Endothelial cell of umbilical vein (primary cell): Measurements from ENCODE around the gene SFR1. TPM values are rescaled to one million over a fixed set of nuclear protein-coding genes. Genes with fewer than 3 reads are reported as not detected.

Experiments used
- BruUV-seq: library from RNA; stranded (reverse); fragments of 400-500 nt; replicated peaks from 2 replicates; lab custom pipeline; 2021; lab: Mats Ljungman, UMichigan
- CTCF ChIA-PET: fragments of 300-600, 350-600 bp; sonication (Branson Sonifier 250); formaldehyde crosslinking; loops from one replicate; lab custom pipeline; 2021; ENCODE audit warnings: antibody characterized with exemption, inconsistent platforms; lab: Charles Lee
- POLR2A ChIA-PET: fragments of 300-600, 350-600 bp; sonication (Branson Sonifier 250); formaldehyde crosslinking; loops from one replicate; lab custom pipeline; 2021; ENCODE audit warnings: antibody characterized with exemption, inconsistent platforms; lab: Charles Lee
- DNase-seq: peaks from one replicate; pipeline ENCODE4 v3.0.0-alpha.2; 2011; ENCODE audit warnings: low read depth, low spot score
- FAIRE-seq: peaks from 2 replicates; lab custom pipeline; 2011; peaks lifted over from hg19 to GRCh38; lab: Jason Lieb, UNC
- H2AFZ ChIP-seq: 2 replicates; pipeline ENCODE4 v1.6.0; 2012; ENCODE audit warnings: low read depth, low read length, control low read depth, inconsistent platforms
- H3K27ac ChIP-seq: 2 replicates; pipeline ENCODE4 v1.5.1; 2011; ENCODE audit warnings: low read depth, mild to moderate bottlenecking, control low read depth, low read length, moderate library complexity; ENCODE audit not compliant: insufficient read depth
- H3K27me3 ChIP-seq, 2 experiments: 2 replicates each; pipeline versions ENCODE4 v1.6.0 to v1.6.1; 2011; ENCODE audit warnings: low read length in 2 of 2, mixed read lengths in 1 of 2; ENCODE audit not compliant: control insufficient read depth in 2 of 2, insufficient read depth in 2 of 2
- H3K36me3 ChIP-seq, 2 experiments: 2 replicates in 1 of 2; 3 replicates in 1 of 2; pipeline ENCODE4 v1.5.1; 2011; ENCODE audit warnings: low read length in 2 of 2, mild to moderate bottlenecking in 1 of 2, moderate library complexity in 1 of 2; ENCODE audit not compliant: control insufficient read depth in 2 of 2, insufficient read depth in 2 of 2; ENCODE audit errors: extremely low read depth in 1 of 2
- H3K4me1 ChIP-seq: 3 replicates; pipeline ENCODE4 v1.5.1; 2011; ENCODE audit warnings: mild to moderate bottlenecking, low read length; ENCODE audit not compliant: control insufficient read depth, insufficient read depth; ENCODE audit errors: extremely low read depth
- H3K4me2 ChIP-seq: 2 replicates; pipeline ENCODE4 v1.6.1; 2011; ENCODE audit warnings: low read length, control low read depth, mixed read lengths; ENCODE audit not compliant: insufficient read depth
- H3K4me3 ChIP-seq, 3 experiments: fragments of 200-600 bp in 1 of 3; sonication (generic), shearing (Covaris generic) in 1 of 3; replicated peaks in 1 of 3; 2 replicates each; pipeline ENCODE4 v1.5.1; 2011 to 2016; ENCODE audit warnings: control low read depth in 3 of 3, low read length in 3 of 3, mild to moderate bottlenecking in 2 of 3, inconsistent platforms in 1 of 3, low read depth in 1 of 3, moderate library complexity in 1 of 3; ENCODE audit not compliant: insufficient read depth in 1 of 3
- H3K79me2 ChIP-seq: 2 replicates; pipeline ENCODE4 v1.6.0; 2012; ENCODE audit warnings: low read length, inconsistent platforms; ENCODE audit not compliant: control insufficient read depth, insufficient read depth
- H3K9ac ChIP-seq: replicated peaks from 2 replicates; pipeline ENCODE3; 2011; ENCODE audit warnings: low read length, control low read depth; ENCODE audit not compliant: insufficient read depth; ENCODE audit errors: extremely low read depth
- H3K9me1 ChIP-seq: replicated peaks from 3 replicates; pipeline ENCODE4 v1.6.0; 2011; ENCODE audit warnings: mild to moderate bottlenecking, low read length; ENCODE audit not compliant: control insufficient read depth, insufficient read depth; ENCODE audit errors: extremely low read depth
- H3K9me3 ChIP-seq: replicated peaks from 2 replicates; pipeline ENCODE4 v1.5.1; 2012; ENCODE audit warnings: low read length, inconsistent platforms; ENCODE audit not compliant: control insufficient read depth, insufficient read depth
- H4K20me1 ChIP-seq: replicated peaks from 2 replicates; pipeline ENCODE3; 2011; ENCODE audit warnings: mild to moderate bottlenecking, low read length; ENCODE audit not compliant: control insufficient read depth, insufficient read depth; ENCODE audit errors: extremely low read depth
- CTCF ChIP-seq, 2 donors: IDR thresholded peaks; 1 replicate in 1 of 2; 2 replicates in 1 of 2; pipeline ENCODE4 v1.5.1; 2011; ENCODE audit warnings: low read length in 2 of 2, mild to moderate bottlenecking in 2 of 2, moderate library complexity in 2 of 2, control low read depth in 1 of 2, inconsistent platforms in 1 of 2, low read depth in 1 of 2; ENCODE audit not compliant: insufficient read depth in 1 of 2; ENCODE audit errors: extremely low read depth in 1 of 2
- EZH2 ChIP-seq: IDR thresholded peaks from 2 replicates; pipeline ENCODE4 v1.6.1; 2012; ENCODE audit warnings: borderline replicate concordance, low read depth, mild to moderate bottlenecking, moderate library complexity, low read length, inconsistent platforms; ENCODE audit not compliant: severe bottlenecking
- FOS ChIP-seq: IDR thresholded peaks from 2 replicates; pipeline ENCODE4 v1.6.1; 2011; ENCODE audit warnings: mild to moderate bottlenecking, low read length, moderate library complexity, borderline replicate concordance; ENCODE audit not compliant: insufficient read depth
- GATA2 ChIP-seq: IDR thresholded peaks from 2 replicates; pipeline ENCODE4 v1.7.0; 2011; ENCODE audit warnings: low read depth, mild to moderate bottlenecking, moderate library complexity, mixed read lengths, low read length; ENCODE audit not compliant: insufficient read length, insufficient read depth
- JUN ChIP-seq: IDR thresholded peaks from 2 replicates; pipeline ENCODE4 v1.6.1; 2011; ENCODE audit warnings: borderline replicate concordance, low read depth; ENCODE audit not compliant: insufficient read length, insufficient read depth
- MYC ChIP-seq: IDR thresholded peaks from one replicate; pipeline ENCODE4 v1.6.1; 2011; ENCODE audit warnings: mild to moderate bottlenecking, low read depth, low read length
- POLR2A ChIP-seq: IDR thresholded peaks from 2 replicates; pipeline ENCODE4 v1.6.1; 2012; ENCODE audit warnings: low read depth, mild to moderate bottlenecking, control low read depth, low read length
- POLR2AphosphoS5 ChIP-seq: IDR thresholded peaks from 2 replicates; pipeline ENCODE4 v1.6.1; 2012; ENCODE audit warnings: low read depth, mild to moderate bottlenecking, control low read depth, low read length, moderate library complexity; ENCODE audit not compliant: insufficient read depth
- dilution Hi-C: fragments of 300-500 bp; cut with MboI; formaldehyde crosslinking; loops from one replicate; pipeline ENCODE4 v1.15.0; 2019; ENCODE audit warnings: low sequenced_read_pairs; ENCODE audit not compliant: extremely low pct_ligation_motif_present
- intact Hi-C: fragments of 100-400 bp; cut with micrococcal nuclease; formaldehyde crosslinking; loops from one replicate; pipeline ENCODE4 v1.10.0; 2022
- polyA plus RNA-seq, 4 experiments: library from polyadenylated mRNA; depleted of rRNA in 3 of 4; stranded (reverse) in 3 of 4; unstranded in 1 of 4; fragments of >200 nt; gene quantifications; 2 replicates each; pipeline versions ENCODE4 v1.2.1 to v1.2.3, GENCODE V29; 2011 to 2012; ENCODE audit warnings: missing spikeins in 1 of 4
- total RNA-seq: library from RNA; stranded (reverse); gene quantifications from 2 replicates; pipeline ENCODE4 v1.2.3, GENCODE V29; 2021
- TF ChIP-seq, protein P1 (sequence below): IDR thresholded peaks from 2 replicates; pipeline ENCODE4 v1.6.1; 2011; ENCODE audit not compliant: insufficient read depth, insufficient read length

SFR1 gene
- total and polyA plus RNA-seq, 2 donors (not counting 3 experiments of a cell fraction or from before 2014, with no cell fraction given) = 3.6 to 8.9 TPM

- Histone ChIP-seq H3K9ac (no peak overlapping the region), H2AFZ (no peak overlapping the region), H4K20me1 (no peaks in the 10 kb centered on the region), H3K27me3 (peaks cover 20 to 33% of the 10 kb centered on the region in 2 experiments), H3K4me1 (no peaks in the 10 kb centered on the region), H3K4me3 (no peak overlapping the region), H3K9me1 (no peaks in the 10 kb centered on the region), H3K36me3 (no peaks in the 10 kb centered on the region), H3K79me2 (no peaks in the 10 kb centered on the region), H3K27ac (no peak overlapping the region), H3K4me2 (no peak overlapping the region), H3K9me3 (peaks cover 2% of the 10 kb centered on the region)
- ChIA-PET CTCF (interaction anchor here (0.8 to 1.4 kb wide), 3 partner anchors 11 to 128 kb away, joined by 3 to 5 read pairs (median 3); no protein-coding TSS in a partner anchor), POLR2A (no interaction called here)
- no peak for DNase-seq
- TF ChIP-seq FOS (no peak), CTCF (IDR thresholded peaks at IDR 0.05; ENCODE audit: extremely low read depth in 1 of 2, insufficient read depth in 1 of 2, low read depth in 1 of 2, low read length in 2 of 2) (no peak), GATA2 (no peak)
- dilution Hi-C loops (no loop called here), intact Hi-C loops (no loop called here)
- no TSS peak for BruUV-seq
- FAIRE-seq = no peak
Measured at GRCh38 chr10:104146882-104147281, 24.9 kb downstream of the SFR1 start.

DNA sequence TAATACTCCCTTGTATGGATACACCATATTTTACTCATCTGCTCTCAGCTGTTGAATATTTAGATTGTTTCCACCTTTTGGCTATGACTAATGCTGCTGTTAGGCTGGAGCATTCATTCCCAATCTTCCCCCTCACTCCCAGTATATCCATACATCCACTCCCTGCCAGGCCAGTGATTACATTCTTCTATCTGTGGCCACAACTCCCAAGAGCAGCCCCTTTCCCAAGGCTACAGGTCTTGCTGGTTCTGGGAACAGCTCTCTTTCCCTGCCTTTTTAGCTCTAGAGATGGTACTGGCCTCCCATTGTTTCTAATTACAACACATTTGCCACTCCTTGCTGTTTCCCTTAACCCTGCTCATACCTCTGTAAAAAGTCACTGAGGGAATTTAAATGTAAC is 28.2 kb downstream of the SFR1 start:
- no peak for DNase-seq
- intact Hi-C loops = no loop called here
- H3K27me3 ChIP-seq = peaks cover 20 to 25% of the 10 kb centered on the region in 2 experiments
- peaks cover 4% of the 10 kb centered on the region for H3K9me3 ChIP-seq
- no peaks in the 10 kb centered on the region for H3K9me1 ChIP-seq
- H3K9ac ChIP-seq = no peak overlapping the region
- H4K20me1 ChIP-seq = no peaks in the 10 kb centered on the region
- H3K4me1 ChIP-seq = no peaks in the 10 kb centered on the region
- no peak overlapping the region for H3K4me3 ChIP-seq
- H3K36me3 ChIP-seq = no peaks in the 10 kb centered on the region
- no peak for FAIRE-seq
- no peak overlapping the region for H2AFZ ChIP-seq
- CTCF ChIA-PET = no interaction called here
- no peaks in the 10 kb centered on the region for H3K79me2 ChIP-seq
- no TSS peak for BruUV-seq
- dilution Hi-C loops = no loop called here
- no peak overlapping the region for H3K27ac ChIP-seq
- TF ChIP-seq POLR2A (no peak), MYC (no peak), EZH2 (no peak), GATA2 (no peak), FOS (no peak), JUN (no peak), POLR2AphosphoS5 (no peak), CTCF (IDR thresholded peaks at IDR 0.05; ENCODE audit: extremely low read depth in 1 of 2, insufficient read depth in 1 of 2, low read depth in 1 of 2, low read length in 2 of 2) (no peak)
- TF ChIP-seq, protein P1, sequence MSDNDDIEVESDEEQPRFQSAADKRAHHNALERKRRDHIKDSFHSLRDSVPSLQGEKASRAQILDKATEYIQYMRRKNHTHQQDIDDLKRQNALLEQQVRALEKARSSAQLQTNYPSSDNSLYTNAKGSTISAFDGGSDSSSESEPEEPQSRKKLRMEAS = no peak
- no peak overlapping the region for H3K4me2 ChIP-seq
- POLR2A ChIA-PET = no interaction called here
